Measurements from ENCODE around the gene PKP4. TPM values are rescaled to one million over a fixed set of nuclear protein-coding genes. Genes with fewer than 3 reads are reported as not detected.

The PKP4 gene
- total and polyA plus RNA-seq, 9 of the 15 experiments (the other 6 are each of a cell fraction or from before 2014, with no cell fraction given): 24.6 to 99.1 (median 74.0) TPM

GRCh38 chr2:158457826-158458616 lies 1.3 kb downstream of the PKP4 start (continued):
- TF ChIP-seq MEIS2 (IDR thresholded peaks at IDR 0.05; ENCODE audit: partially characterized antibody): peak; percentile 42
- TF ChIP-seq ZNF592 (IDR thresholded peaks at IDR 0.05): no peak
- no peak for TF ChIP-seq USF2 (CRISPR knock-in tag; IDR thresholded peaks at IDR 0.05)
- no peak for TF ChIP-seq ZBTB8A (IDR thresholded peaks at IDR 0.05; ENCODE audit: partially characterized antibody)
- TF ChIP-seq NR2C2 (CRISPR knock-in tag; IDR thresholded peaks at IDR 0.05): no peak
- TF ChIP-seq NR2C2 (tag; IDR thresholded peaks at IDR 0.05): peak; percentile 43; the same call in 1 of the 2 replicates
- no peak for TF ChIP-seq ZNF316 (IDR thresholded peaks at IDR 0.05)
- peak in 1 of 2 experiments; percentile 48; a peak in 1 of 4 replicates for TF ChIP-seq KDM1A (IDR thresholded peaks at IDR 0.05)
- TF ChIP-seq ZNF77 (CRISPR knock-in tag; IDR thresholded peaks at IDR 0.05): no peak
- peak; percentile 94 for TF ChIP-seq FIP1L1 (IDR thresholded peaks at IDR 0.05; ENCODE audit: low read depth, low read length, poor library complexity, severe bottlenecking)
- no peak for TF ChIP-seq MTA3 (IDR thresholded peaks at IDR 0.05; ENCODE audit: borderline replicate concordance)
- TF ChIP-seq STAG1 (CRISPR knock-in tag; IDR thresholded peaks at IDR 0.05; ENCODE audit: borderline replicate concordance): no peak
- TF ChIP-seq MYBL2 (IDR thresholded peaks at IDR 0.05; ENCODE audit: low read depth): no peak
- no peak for TF ChIP-seq MYBL2 (CRISPR knock-in tag; IDR thresholded peaks at IDR 0.05; ENCODE audit: borderline replicate concordance)
- 0 out of 2 replicates have a peak, but pooled peaks have one; percentile 21 for TF ChIP-seq BHLHE40 (IDR thresholded peaks at IDR 0.05; ENCODE audit: low read length)
- TF ChIP-seq E2F5 (CRISPR knock-in tag; IDR thresholded peaks at IDR 0.05): no peak
- TF ChIP-seq ZNF384 (IDR thresholded peaks at IDR 0.05; ENCODE audit: low read depth, low read length): no peak
